BLaER1 (cell line): ENCODE results near the gene PGA5.
A peak's percentile ranks its signal among the peaks of the same experiment; 100 is the strongest.
"Not testable (repeated sequence)": the region's sequence is repeated elsewhere in the genome, so short reads cannot be mapped to it uniquely, and the experiment has no call there.

Source experiments
- H3K27ac ChIP-seq: shearing (Covaris generic); formaldehyde crosslinking; 2 replicates; pipeline ENCODE4 v1.8.1; 2022
- H3K27me3 ChIP-seq: shearing (Covaris generic); formaldehyde crosslinking; 2 replicates; pipeline ENCODE4 v1.8.1; 2022
- H3K36me3 ChIP-seq: shearing (Covaris generic); formaldehyde crosslinking; 2 replicates; pipeline ENCODE4 v1.8.1; 2022
- H3K4me1 ChIP-seq: shearing (Covaris generic); formaldehyde crosslinking; 2 replicates; pipeline ENCODE4 v1.8.1; 2022
- H3K4me2 ChIP-seq: shearing (Covaris generic); formaldehyde crosslinking; 2 replicates; pipeline ENCODE4 v1.8.1; 2022
- H3K4me3 ChIP-seq: shearing (Covaris generic); formaldehyde crosslinking; 2 replicates; pipeline ENCODE4 v1.8.1; 2022
- H3K9ac ChIP-seq: shearing (Covaris generic); formaldehyde crosslinking; 2 replicates; pipeline ENCODE4 v1.8.1; 2022
- H3K9me3 ChIP-seq: shearing (Covaris generic); formaldehyde crosslinking; 2 replicates; pipeline ENCODE4 v1.8.1; 2022
- H4K20me1 ChIP-seq: shearing (Covaris generic); formaldehyde crosslinking; 2 replicates; pipeline ENCODE4 v1.8.1; 2022
- Cebpa-rat ChIP-seq: shearing (Covaris generic); IDR thresholded peaks from 2 replicates; pipeline ENCODE4 v1.8.1; 2022

PGA5 gene

DNA sequence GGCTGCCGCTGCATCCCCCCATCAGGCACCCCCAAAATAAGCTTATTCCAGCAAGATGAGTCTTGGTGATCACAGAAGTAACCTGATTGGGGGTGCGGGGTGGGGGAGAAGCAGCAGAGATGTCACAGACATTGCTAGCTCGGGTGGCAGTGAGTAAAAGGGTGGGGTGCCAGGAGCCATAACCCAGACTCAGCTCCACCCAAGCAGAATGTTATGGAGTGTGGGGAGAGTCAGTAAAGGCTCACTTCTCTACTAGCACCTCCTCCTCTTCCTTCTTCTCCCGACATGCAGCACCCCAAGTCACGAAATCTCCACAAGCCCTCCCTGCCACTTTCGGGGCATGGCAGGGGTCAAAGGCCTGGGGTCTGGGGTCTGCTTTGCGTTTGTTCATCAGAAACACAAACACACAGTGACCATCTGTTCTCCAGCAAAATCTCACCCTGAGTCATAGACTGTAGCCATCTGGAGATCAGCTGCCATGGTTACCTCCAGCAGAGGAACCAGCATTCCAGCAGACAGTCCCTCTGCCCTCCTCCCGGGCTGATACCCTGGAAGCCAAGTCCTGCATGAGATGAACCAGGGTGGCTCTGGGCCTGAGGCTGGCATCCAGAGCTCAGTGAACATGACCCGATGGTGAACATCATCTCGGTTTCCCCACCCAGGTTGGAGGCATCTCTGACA is 4.4 kb downstream of the PGA5 start:
- not testable (repeated sequence) for H4K20me1 ChIP-seq, H3K27ac ChIP-seq, H3K9ac ChIP-seq, H3K36me3 ChIP-seq, H3K4me3 ChIP-seq, H3K9me3 ChIP-seq, H3K4me1 ChIP-seq, H3K4me2 ChIP-seq, H3K27me3 ChIP-seq

DNA sequence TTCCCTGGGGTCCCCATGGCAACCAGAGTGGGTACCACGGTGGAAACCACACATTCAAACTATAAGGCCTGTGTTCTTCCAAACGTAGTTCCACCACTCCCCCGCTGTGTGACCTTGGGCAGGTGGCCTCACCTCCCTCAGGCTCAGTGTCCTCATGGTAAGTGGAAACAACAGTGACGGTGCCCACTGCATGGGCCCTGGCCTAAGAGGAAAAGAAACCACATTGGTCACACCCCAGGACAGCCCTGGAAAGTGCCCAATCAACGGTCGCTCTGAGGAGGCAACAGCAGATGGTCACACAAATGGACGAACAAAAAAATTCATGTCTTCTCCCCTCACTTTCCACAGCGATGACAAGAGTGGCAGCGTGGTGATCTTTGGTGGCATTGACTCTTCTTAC is 7.1 kb downstream of the PGA5 start:
- not testable (repeated sequence) for H4K20me1 ChIP-seq, H3K27me3 ChIP-seq, H3K27ac ChIP-seq, H3K4me3 ChIP-seq, H3K9ac ChIP-seq, H3K4me2 ChIP-seq, H3K9me3 ChIP-seq
- H3K36me3 ChIP-seq = peaks cover 17% of the 10 kb centered on the region
- peaks cover 23% of the 10 kb centered on the region; the same call in 1 of the 2 replicates for H3K4me1 ChIP-seq

DNA sequence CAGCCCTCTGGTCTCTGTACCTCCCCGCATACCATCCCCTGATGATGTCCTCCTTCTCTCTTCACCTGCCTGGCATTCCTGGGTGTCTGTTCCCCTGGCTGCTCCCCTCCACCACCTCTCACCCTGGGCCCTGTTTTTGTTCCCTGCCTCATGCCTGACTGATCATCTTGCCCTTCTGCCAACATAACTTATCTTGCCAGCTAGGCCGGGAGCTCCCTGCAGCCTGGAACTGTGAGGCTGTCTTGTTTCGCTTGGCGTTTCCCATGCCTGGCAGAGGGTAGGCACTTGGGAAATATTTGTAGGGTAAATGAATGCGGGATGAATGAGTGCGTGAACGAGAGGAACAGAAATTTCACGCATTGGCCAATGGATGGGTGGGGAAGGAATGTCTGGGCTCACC is 8.2 kb downstream of the PGA5 start:
- not testable (repeated sequence) for H3K4me3 ChIP-seq, H3K9me3 ChIP-seq, H3K9ac ChIP-seq, H4K20me1 ChIP-seq, H3K27me3 ChIP-seq, H3K4me2 ChIP-seq, H3K27ac ChIP-seq
- peaks cover 26% of the 10 kb centered on the region for H3K4me1 ChIP-seq
- H3K36me3 ChIP-seq = peaks cover 24% of the 10 kb centered on the region

DNA sequence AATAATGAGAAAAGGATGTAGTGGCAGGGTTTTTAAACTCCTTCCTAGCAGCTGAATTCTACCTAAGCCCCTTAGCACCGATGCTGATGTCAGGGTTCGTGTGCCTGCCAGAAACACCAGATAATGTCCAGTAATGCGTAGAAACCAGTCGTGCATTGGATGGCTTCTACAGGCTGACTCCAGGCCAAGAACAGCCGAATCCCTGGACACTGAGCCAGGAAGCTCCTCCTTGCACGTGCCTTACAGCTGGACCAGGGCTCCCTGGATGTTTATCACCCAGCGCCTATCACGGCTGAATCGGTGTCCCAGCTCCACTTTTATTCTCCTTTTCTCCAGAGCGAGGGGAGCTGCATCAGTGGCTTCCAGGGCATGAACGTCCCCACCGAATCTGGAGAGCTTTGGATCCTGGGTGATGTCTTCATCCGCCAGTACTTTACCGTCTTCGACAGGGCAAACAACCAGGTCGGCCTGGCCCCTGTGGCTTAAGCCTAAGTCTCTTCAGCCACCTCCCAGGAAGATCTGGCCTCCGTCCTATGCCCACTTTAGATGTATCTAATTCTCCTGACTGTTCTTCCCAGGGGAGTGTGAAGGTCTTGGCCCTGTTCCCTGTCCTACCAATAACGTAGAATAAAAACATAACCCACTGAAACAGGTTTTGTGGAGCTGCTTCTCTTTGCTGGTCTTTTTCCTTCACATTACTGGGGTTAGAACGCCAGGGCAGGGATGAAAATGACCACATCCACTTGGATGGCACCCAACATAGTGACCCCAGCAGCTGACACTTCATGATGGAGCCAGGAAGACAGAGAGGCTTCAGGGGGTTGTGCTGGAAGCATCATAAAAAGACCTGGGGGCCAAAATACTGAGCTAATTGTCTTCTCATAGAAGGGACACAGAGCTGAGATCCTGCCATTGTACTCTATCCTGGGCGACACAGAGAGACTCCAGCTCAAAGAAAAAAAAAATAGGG is 10.1 kb downstream of the PGA5 start:
- H3K4me3 ChIP-seq, H3K9me3 ChIP-seq, H3K27ac ChIP-seq, H3K9ac ChIP-seq, H3K27me3 ChIP-seq: not testable (repeated sequence)
- Histone ChIP-seq H3K36me3 (peaks cover 31% of the 10 kb centered on the region), H4K20me1 (peaks cover 24% of the 10 kb centered on the region; the same call in 1 of the 2 replicates), H3K4me1 (peaks cover 44% of the 10 kb centered on the region), H3K4me2 (peak overlapping the region; percentile 22; the same call in 1 of the 2 replicates)

DNA sequence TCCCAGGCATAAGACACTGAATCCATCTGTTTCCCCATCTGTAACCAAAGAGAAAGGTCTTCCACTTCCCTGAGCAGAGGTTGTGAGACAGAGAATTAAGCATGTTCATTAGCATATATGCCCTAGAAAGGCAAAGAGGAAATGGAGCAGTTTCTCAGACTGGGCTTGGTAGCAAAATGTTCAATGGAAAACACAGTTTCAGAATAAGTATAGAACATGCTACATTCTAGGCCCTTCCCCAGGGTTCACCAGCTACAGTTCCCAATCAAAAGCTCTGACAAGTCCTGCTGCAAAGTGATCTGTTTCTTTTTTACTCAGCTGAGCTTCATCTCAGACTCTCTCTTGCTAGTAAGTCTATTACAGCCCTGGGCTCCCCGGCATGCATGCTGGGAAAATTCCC is 11.4 kb downstream of the PGA5 start:
- H3K4me2 ChIP-seq, H3K9ac ChIP-seq, H3K4me3 ChIP-seq, H3K27ac ChIP-seq, H3K27me3 ChIP-seq, H3K9me3 ChIP-seq: not testable (repeated sequence)
- H4K20me1 ChIP-seq = peaks cover 36% of the 10 kb centered on the region
- peaks cover 44% of the 10 kb centered on the region for H3K4me1 ChIP-seq
- peaks cover 43% of the 10 kb centered on the region for H3K36me3 ChIP-seq

DNA sequence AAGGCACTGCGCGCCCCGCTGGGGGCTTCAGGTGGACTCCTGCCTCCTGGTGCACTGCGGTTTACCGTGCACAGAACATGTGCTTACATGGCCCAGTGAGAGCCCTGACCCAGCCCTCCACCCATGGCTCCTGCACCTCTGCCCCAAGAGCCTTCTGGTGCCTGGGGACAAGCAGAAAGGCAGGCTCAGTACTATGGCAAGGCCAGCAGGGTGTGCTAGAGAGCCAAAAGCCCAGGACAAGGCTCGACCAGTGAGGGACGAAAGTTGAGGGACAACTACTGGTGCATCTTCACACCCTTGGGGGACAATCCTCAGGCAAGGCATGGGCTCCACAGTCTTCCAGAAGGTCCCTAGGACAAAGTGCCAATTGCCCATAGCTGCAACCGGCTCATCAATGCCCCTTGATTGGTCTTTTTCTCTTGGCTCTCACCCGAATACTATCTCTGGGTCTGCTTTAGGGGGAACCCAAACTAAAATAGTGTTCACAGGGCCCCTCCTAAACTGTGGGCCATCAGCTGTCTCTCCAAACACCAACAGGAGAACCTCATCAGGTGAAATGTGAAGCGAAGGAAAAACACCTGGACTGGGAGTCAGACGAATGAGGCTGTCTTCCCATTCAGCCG is 13.5 kb downstream of the PGA5 start:
- Histone ChIP-seq H3K36me3 (peaks cover 65% of the 10 kb centered on the region), H3K27me3 (no peaks in the 10 kb centered on the region)

DNA sequence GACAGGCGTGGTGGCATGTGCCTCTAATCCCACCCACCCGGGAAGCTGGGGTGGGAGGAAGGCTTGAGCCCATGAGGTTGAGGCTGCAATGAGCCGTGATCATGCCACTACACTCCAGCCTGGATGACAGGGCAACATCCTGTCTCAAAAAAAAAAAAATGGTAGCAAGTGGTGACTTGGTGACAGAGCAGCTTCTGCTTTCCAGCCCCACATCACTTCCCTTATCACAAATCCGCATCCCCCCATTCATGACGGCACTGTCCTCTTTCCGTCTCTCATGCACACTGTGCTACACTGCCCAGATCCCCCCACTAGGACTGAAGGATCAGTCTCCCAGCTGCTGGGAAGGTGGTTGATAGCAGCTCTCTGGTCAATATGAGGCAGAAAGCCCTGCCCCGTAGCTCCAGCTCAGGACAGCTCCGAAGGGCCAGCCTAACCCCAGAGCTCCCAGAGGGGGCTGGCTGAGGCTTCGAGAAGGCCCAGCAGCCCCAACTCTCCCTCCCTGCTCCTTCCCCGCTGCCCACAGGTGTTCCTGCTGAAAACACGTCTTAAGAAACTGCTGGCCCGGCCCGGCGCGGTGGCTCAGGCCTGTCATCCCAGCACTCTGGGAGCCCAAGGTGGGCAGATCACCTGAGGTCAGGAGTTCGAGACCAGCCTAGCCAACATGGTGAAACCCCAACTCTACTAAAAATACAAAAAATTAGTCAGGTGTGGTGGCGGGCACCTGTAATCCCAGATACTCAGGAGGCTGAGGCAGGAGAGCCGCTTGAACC is 15.9 kb downstream of the PGA5 start:
- H3K27me3 ChIP-seq = no peaks in the 10 kb centered on the region
- no peak overlapping the region for H3K4me3 ChIP-seq
- TF ChIP-seq Cebpa-rat = no peak
- H3K27ac ChIP-seq = no peak overlapping the region; the same call in 1 of the 2 replicates
- no peak overlapping the region for H3K9ac ChIP-seq
- H3K4me1 ChIP-seq = peaks cover 33% of the 10 kb centered on the region
- no peaks in the 10 kb centered on the region for H3K9me3 ChIP-seq
- no peak overlapping the region for H3K4me2 ChIP-seq
- peaks cover 75% of the 10 kb centered on the region for H3K36me3 ChIP-seq
- peaks cover 48% of the 10 kb centered on the region for H4K20me1 ChIP-seq

More for the DNA sequence above, 13.5 kb downstream of the PGA5 start:
- Histone ChIP-seq H3K9ac (no peak overlapping the region), H3K9me3 (no peaks in the 10 kb centered on the region), H3K27ac (no peak overlapping the region), H3K4me3 (no peak overlapping the region), H3K4me2 (peak overlapping the region; percentile 41), H3K4me1 (peaks cover 44% of the 10 kb centered on the region), H4K20me1 (peaks cover 48% of the 10 kb centered on the region)
- TF ChIP-seq Cebpa-rat = no peak

DNA sequence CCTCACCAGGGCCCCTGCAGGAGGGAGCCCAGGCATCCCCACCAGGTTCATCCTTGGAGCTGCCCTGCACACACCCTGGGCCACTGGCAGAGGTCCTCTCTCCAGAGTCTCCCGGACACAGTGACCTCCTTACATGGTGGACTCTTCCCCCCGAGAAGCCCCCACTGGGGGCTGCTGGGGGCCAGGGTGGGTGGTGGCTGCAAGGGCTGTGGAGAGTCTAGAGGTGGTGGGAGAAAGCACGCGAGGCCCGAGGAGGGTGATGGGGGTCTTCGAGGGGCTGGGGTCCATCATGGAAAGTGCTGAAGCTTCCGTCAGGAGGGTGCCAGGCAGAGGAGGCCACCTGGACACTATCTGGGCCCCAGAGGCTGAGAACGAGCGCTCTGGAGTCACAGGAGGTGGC is 17.6 kb downstream of the PGA5 start:
- no peak for TF ChIP-seq Cebpa-rat
- Histone ChIP-seq H3K4me2 (no peak overlapping the region), H3K4me3 (no peak overlapping the region), H3K36me3 (peaks cover 83% of the 10 kb centered on the region), H3K27ac (0 out of 2 replicates have a peak overlapping the region, but pooled peaks have one; percentile 6), H4K20me1 (peaks cover 48% of the 10 kb centered on the region), H3K9me3 (no peaks in the 10 kb centered on the region), H3K9ac (no peak overlapping the region), H3K4me1 (peaks cover 20% of the 10 kb centered on the region), H3K27me3 (no peaks in the 10 kb centered on the region)

DNA sequence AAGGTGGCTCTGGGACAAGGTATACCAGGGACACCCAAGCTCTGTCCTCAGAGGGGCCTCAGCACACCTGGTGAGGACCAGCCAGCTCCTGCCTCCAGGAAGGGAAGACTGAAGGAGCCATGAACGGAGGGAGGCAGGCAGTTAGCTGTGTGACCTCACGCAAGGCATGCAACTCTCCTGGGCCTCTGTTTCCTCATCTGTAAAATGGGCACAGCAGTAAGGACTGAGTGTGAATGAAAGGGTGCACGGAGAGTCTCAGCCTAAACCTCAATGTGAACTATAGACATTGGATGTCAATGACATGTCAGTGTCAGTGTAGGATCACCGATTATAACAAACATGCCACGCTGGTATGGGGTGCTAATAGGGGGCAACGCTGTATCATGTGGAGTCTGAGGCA is 18.4 kb downstream of the PGA5 start:
- TF ChIP-seq Cebpa-rat = no peak
- H3K27me3 ChIP-seq = no peaks in the 10 kb centered on the region
- peaks cover 90% of the 10 kb centered on the region for H3K36me3 ChIP-seq
- H3K4me2 ChIP-seq = no peak overlapping the region
- H3K4me3 ChIP-seq = no peak overlapping the region
- H3K27ac ChIP-seq = no peak overlapping the region
- peaks cover 17% of the 10 kb centered on the region for H3K4me1 ChIP-seq
- H3K9me3 ChIP-seq = no peaks in the 10 kb centered on the region
- H4K20me1 ChIP-seq = peaks cover 41% of the 10 kb centered on the region
- no peak overlapping the region for H3K9ac ChIP-seq
